Vagina (tissue), 2 donors: ENCODE results near the gene ARHGAP42.

ENCODE experiments used
- CTCF ChIP-seq, 3 experiments: fragments of 450-650 bp in 2 of 3; fragments of 200-600 bp in 1 of 3; sonication (generic) in 1 of 3; IDR thresholded peaks; one replicate each; pipeline ENCODE4 v1.5.1; 2017 to 2019; ENCODE audit warnings: antibody characterized with exemption in 3 of 3, mild to moderate bottlenecking in 2 of 3, moderate library complexity in 2 of 3
- POLR2A ChIP-seq, 2 donors: fragments of 450-650 bp; IDR thresholded peaks; one replicate each; pipeline ENCODE4 v1.6.1; 2017; ENCODE audit warnings: antibody characterized with exemption in 2 of 2, mild to moderate bottlenecking in 2 of 2, moderate library complexity in 2 of 2
- POLR2AphosphoS5 ChIP-seq, 2 donors: sonication (generic); formaldehyde crosslinking; IDR thresholded peaks; one replicate each; pipeline ENCODE4 v1.9.0; 2017; ENCODE audit warnings: antibody characterized with exemption in 2 of 2, mild to moderate bottlenecking in 2 of 2, low read depth in 1 of 2; ENCODE audit not compliant: insufficient read depth in 1 of 2

GRCh38 chr11:100849009-100849900 lies 162.2 kb downstream of the ARHGAP42 start:
- no peak for TF ChIP-seq POLR2A (IDR thresholded peaks at IDR 0.05)
- no peak for TF ChIP-seq CTCF (IDR thresholded peaks at IDR 0.05)
- TF ChIP-seq POLR2AphosphoS5 (IDR thresholded peaks at IDR 0.05; ENCODE audit: insufficient read depth in 1 of 2, low read depth in 1 of 2), result no peak
